ENCODE data around the gene DIPK1C. TPM values are rescaled to one million over a fixed set of nuclear protein-coding genes. Genes with fewer than 3 reads are reported as not detected.

The DIPK1C gene
- total RNA-seq, 2 experiments from 2014 or later: not detected

DNA sequence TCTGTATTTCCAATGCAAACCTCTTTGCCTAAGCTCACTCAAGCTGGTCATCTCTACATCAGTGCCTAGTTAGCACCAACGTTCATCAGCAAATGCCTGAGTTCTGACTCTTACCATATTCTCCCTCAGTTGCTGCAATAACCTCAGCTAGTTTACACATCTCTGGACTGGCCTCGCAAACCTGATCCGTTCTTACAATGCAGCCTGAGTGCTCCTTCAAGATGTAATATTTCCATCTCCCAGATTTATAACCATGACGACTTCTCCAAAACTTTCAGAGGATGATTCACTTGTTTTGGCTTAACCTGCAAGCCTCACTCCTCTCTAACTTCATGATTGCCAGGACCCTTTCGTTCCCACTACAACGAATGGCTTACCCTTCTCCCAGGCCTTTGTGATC, 69.7 kb downstream of the DIPK1C start:
- Mint-ChIP-seq H3K36me3 (ENCODE audit: low read depth) (no peaks in the 10 kb centered on the region), H3K4me3 (no peak overlapping the region), H3K27me3 (no peaks in the 10 kb centered on the region), H3K9me3 (no peaks in the 10 kb centered on the region), H3K27ac (no peak overlapping the region), H3K4me1 (ENCODE audit: low read depth) (peaks cover 13% of the 10 kb centered on the region)
- Histone ChIP-seq H3K36me3 (ENCODE audit: insufficient read depth, low read length) (no peaks in the 10 kb centered on the region), H3K27ac (ENCODE audit: low read depth in 1 of 2, low read length in 2 of 2) (no peak overlapping the region), H3K4me3 (ENCODE audit: low read length) (no peak overlapping the region), H3K27me3 (ENCODE audit: control insufficient read depth in 1 of 2, insufficient read depth in 2 of 2, low read length in 2 of 2) (no peaks in the 10 kb centered on the region), H3K9me3 (ENCODE audit: control insufficient read depth in 1 of 2, insufficient read depth in 1 of 2, low read length in 2 of 2) (peaks cover 0 to 4% of the 10 kb centered on the region in 2 experiments), H3K4me1 (ENCODE audit: insufficient read depth, low read length) (peaks cover 10% of the 10 kb centered on the region)
- POLR2A ChIA-PET: interaction anchor here (1.5 kb wide), 1 partner anchor 10 kb away, joined by 6 read pairs; no protein-coding TSS in a partner anchor
- TF ChIP-seq, protein P1, sequence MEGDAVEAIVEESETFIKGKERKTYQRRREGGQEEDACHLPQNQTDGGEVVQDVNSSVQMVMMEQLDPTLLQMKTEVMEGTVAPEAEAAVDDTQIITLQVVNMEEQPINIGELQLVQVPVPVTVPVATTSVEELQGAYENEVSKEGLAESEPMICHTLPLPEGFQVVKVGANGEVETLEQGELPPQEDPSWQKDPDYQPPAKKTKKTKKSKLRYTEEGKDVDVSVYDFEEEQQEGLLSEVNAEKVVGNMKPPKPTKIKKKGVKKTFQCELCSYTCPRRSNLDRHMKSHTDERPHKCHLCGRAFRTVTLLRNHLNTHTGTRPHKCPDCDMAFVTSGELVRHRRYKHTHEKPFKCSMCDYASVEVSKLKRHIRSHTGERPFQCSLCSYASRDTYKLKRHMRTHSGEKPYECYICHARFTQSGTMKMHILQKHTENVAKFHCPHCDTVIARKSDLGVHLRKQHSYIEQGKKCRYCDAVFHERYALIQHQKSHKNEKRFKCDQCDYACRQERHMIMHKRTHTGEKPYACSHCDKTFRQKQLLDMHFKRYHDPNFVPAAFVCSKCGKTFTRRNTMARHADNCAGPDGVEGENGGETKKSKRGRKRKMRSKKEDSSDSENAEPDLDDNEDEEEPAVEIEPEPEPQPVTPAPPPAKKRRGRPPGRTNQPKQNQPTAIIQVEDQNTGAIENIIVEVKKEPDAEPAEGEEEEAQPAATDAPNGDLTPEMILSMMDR (IDR thresholded peaks at IDR 0.05): no peak
- ATAC-seq (ENCODE audit: poor library complexity): no peak
- CTCF ChIA-PET: no interaction called here
- DNase-seq: no peak
- intact Hi-C loops (cut with DNase I, micrococcal nuclease): no loop called here

Other genes starting within 250 kb of the DIPK1C start
- 1 to 10 TPM; 3.7 to 4.1 TPM for gene CYB5A, start 165.3 kb downstream of the DIPK1C start, total RNA-seq
- not detected for gene C18orf63, start 141.5 kb downstream of the DIPK1C start, total RNA-seq
- gene CNDP2, start 39.1 kb upstream of the DIPK1C start, total RNA-seq: 10 to 100 TPM; 75.5 to 75.7 TPM
- under 1 TPM; 0.25 to 0.39 TPM for gene CNDP1, start 77.2 kb upstream of the DIPK1C start, total RNA-seq
- gene ZNF407, start 140.6 kb upstream of the DIPK1C start, total RNA-seq: 10 to 100 TPM; 23.2 to 24.7 TPM